ENCODE data around the gene ZNF385B. TPM values are rescaled to one million over a fixed set of nuclear protein-coding genes. Genes with fewer than 3 reads are reported as not detected.

The ZNF385B gene
- total RNA-seq, 2 experiments from 2014 or later: not detected

GRCh38 chr2:179726461-179727180 lies 134.8 kb downstream of the ZNF385B start:
- Mint-ChIP-seq H3K9me3 (no peaks in the 10 kb centered on the region), H3K4me1 (no peaks in the 10 kb centered on the region), H3K4me3 (no peak overlapping the region), H3K36me3 (no peaks in the 10 kb centered on the region), H3K27me3 (no peaks in the 10 kb centered on the region), H3K27ac (no peak overlapping the region)
- POLR2A ChIA-PET: no interaction called here
- ATAC-seq (ENCODE audit: low read depth) (no peak), DNase-seq (no peak)

GRCh38 chr2:179724403-179724802 lies 137.0 kb downstream of the ZNF385B start:
- POLR2A ChIA-PET: no interaction called here
- no peaks in the 10 kb centered on the region for H3K9me3 Mint-ChIP-seq
- no peak overlapping the region for H3K4me3 Mint-ChIP-seq
- H3K27ac Mint-ChIP-seq: no peak overlapping the region
- H3K27me3 Mint-ChIP-seq: peaks cover 2% of the 10 kb centered on the region
- H3K36me3 Mint-ChIP-seq: no peaks in the 10 kb centered on the region
- H3K4me1 Mint-ChIP-seq: no peaks in the 10 kb centered on the region
- ATAC-seq (ENCODE audit: low read depth): no peak
- no peak for DNase-seq

GRCh38 chr2:179720173-179720772 lies 141.1 kb downstream of the ZNF385B start:
- POLR2A ChIA-PET: no interaction called here
- no peak for ATAC-seq (ENCODE audit: low read depth)
- no peaks in the 10 kb centered on the region for H3K36me3 Mint-ChIP-seq
- H3K9me3 Mint-ChIP-seq: no peaks in the 10 kb centered on the region
- no peak overlapping the region for H3K4me3 Mint-ChIP-seq
- no peak overlapping the region for H3K27ac Mint-ChIP-seq
- peaks cover 2% of the 10 kb centered on the region for H3K27me3 Mint-ChIP-seq
- DNase-seq: no peak
- H3K4me1 Mint-ChIP-seq: no peaks in the 10 kb centered on the region

- Mint-ChIP-seq H3K9me3 (no peaks in the 10 kb centered on the region), H3K4me3 (no peak overlapping the region), H3K4me1 (no peaks in the 10 kb centered on the region), H3K27ac (no peak overlapping the region), H3K36me3 (no peaks in the 10 kb centered on the region), H3K27me3 (peaks cover 2% of the 10 kb centered on the region)
- POLR2A ChIA-PET: no interaction called here
- DNase-seq (no peak), ATAC-seq (ENCODE audit: low read depth) (no peak)
These were observed 145.5 kb downstream of the ZNF385B start for GRCh38 chr2:179715871-179716270.

GRCh38 chr2:179715196-179715595 lies 146.2 kb downstream of the ZNF385B start:
- Mint-ChIP-seq H3K4me3 (no peak overlapping the region), H3K27me3 (peaks cover 2% of the 10 kb centered on the region), H3K4me1 (no peaks in the 10 kb centered on the region), H3K9me3 (no peaks in the 10 kb centered on the region), H3K36me3 (no peaks in the 10 kb centered on the region), H3K27ac (no peak overlapping the region)
- DNase-seq: no peak
- POLR2A ChIA-PET: no interaction called here
- no peak for ATAC-seq (ENCODE audit: low read depth)

- Mint-ChIP-seq H3K27me3 (no peaks in the 10 kb centered on the region), H3K4me3 (no peak overlapping the region), H3K9me3 (no peaks in the 10 kb centered on the region), H3K36me3 (no peaks in the 10 kb centered on the region), H3K27ac (no peak overlapping the region), H3K4me1 (no peaks in the 10 kb centered on the region)
- POLR2A ChIA-PET: no interaction called here
- ATAC-seq (ENCODE audit: low read depth): no peak
- DNase-seq: no peak
These were observed 148.6 kb downstream of the ZNF385B start for GRCh38 chr2:179712825-179713224.

- DNase-seq (no peak), ATAC-seq (ENCODE audit: low read depth) (no peak)
- no peaks in the 10 kb centered on the region for H3K36me3 Mint-ChIP-seq
- H3K9me3 Mint-ChIP-seq: no peaks in the 10 kb centered on the region
- POLR2A ChIA-PET: no interaction called here
- no peaks in the 10 kb centered on the region for H3K27me3 Mint-ChIP-seq
- H3K4me3 Mint-ChIP-seq: no peak overlapping the region
- H3K27ac Mint-ChIP-seq: no peak overlapping the region
- no peaks in the 10 kb centered on the region for H3K4me1 Mint-ChIP-seq
These were observed 150.0 kb downstream of the ZNF385B start for GRCh38 chr2:179711375-179711774.

GRCh38 chr2:179703702-179704101 lies 157.7 kb downstream of the ZNF385B start:
- H3K27ac Mint-ChIP-seq: no peak overlapping the region
- POLR2A ChIA-PET: no interaction called here
- peaks cover 2% of the 10 kb centered on the region for H3K27me3 Mint-ChIP-seq
- DNase-seq (no peak), ATAC-seq (ENCODE audit: low read depth) (no peak)
- H3K36me3 Mint-ChIP-seq: no peaks in the 10 kb centered on the region
- no peaks in the 10 kb centered on the region for H3K4me1 Mint-ChIP-seq
- H3K4me3 Mint-ChIP-seq: no peak overlapping the region
- H3K9me3 Mint-ChIP-seq: no peaks in the 10 kb centered on the region

- H3K27ac Mint-ChIP-seq: no peak overlapping the region
- no peak for DNase-seq
- no peak for ATAC-seq (ENCODE audit: low read depth)
- H3K4me3 Mint-ChIP-seq: no peak overlapping the region
- POLR2A ChIA-PET: no interaction called here
- no peaks in the 10 kb centered on the region for H3K36me3 Mint-ChIP-seq
- peaks cover 2% of the 10 kb centered on the region for H3K27me3 Mint-ChIP-seq
- H3K4me1 Mint-ChIP-seq: no peaks in the 10 kb centered on the region
- no peaks in the 10 kb centered on the region for H3K9me3 Mint-ChIP-seq
These were observed 158.5 kb downstream of the ZNF385B start for GRCh38 chr2:179702912-179703311.

GRCh38 chr2:179701524-179702110 lies 159.8 kb downstream of the ZNF385B start:
- Mint-ChIP-seq H3K4me3 (no peak overlapping the region), H3K4me1 (no peaks in the 10 kb centered on the region), H3K27ac (no peak overlapping the region), H3K36me3 (no peaks in the 10 kb centered on the region), H3K27me3 (peaks cover 2% of the 10 kb centered on the region), H3K9me3 (no peaks in the 10 kb centered on the region)
- POLR2A ChIA-PET: no interaction called here
- ATAC-seq (ENCODE audit: low read depth) (no peak), DNase-seq (no peak)

GRCh38 chr2:179695486-179695885 lies 165.9 kb downstream of the ZNF385B start:
- H3K4me3 Mint-ChIP-seq: no peak overlapping the region
- ATAC-seq (ENCODE audit: low read depth) (no peak), DNase-seq (no peak)
- no peak overlapping the region for H3K27ac Mint-ChIP-seq
- no peaks in the 10 kb centered on the region for H3K9me3 Mint-ChIP-seq
- no peaks in the 10 kb centered on the region for H3K4me1 Mint-ChIP-seq
- H3K36me3 Mint-ChIP-seq: no peaks in the 10 kb centered on the region
- no peaks in the 10 kb centered on the region for H3K27me3 Mint-ChIP-seq
- POLR2A ChIA-PET: no interaction called here

- no peaks in the 10 kb centered on the region for H3K4me1 Mint-ChIP-seq
- no peak overlapping the region for H3K27ac Mint-ChIP-seq
- no peak overlapping the region for H3K4me3 Mint-ChIP-seq
- DNase-seq (no peak), ATAC-seq (ENCODE audit: low read depth) (no peak)
- no peaks in the 10 kb centered on the region for H3K36me3 Mint-ChIP-seq
- POLR2A ChIA-PET: no interaction called here
- no peaks in the 10 kb centered on the region for H3K9me3 Mint-ChIP-seq
- H3K27me3 Mint-ChIP-seq: no peaks in the 10 kb centered on the region
These were observed 166.4 kb downstream of the ZNF385B start for GRCh38 chr2:179694963-179695362.

- DNase-seq (no peak), ATAC-seq (ENCODE audit: low read depth) (no peak)
- Mint-ChIP-seq H3K9me3 (no peaks in the 10 kb centered on the region), H3K36me3 (no peaks in the 10 kb centered on the region), H3K27ac (no peak overlapping the region), H3K4me1 (no peaks in the 10 kb centered on the region), H3K27me3 (no peaks in the 10 kb centered on the region), H3K4me3 (no peak overlapping the region)
- POLR2A ChIA-PET: no interaction called here
These were observed 168.8 kb downstream of the ZNF385B start for GRCh38 chr2:179692610-179693009.

- Mint-ChIP-seq H3K4me1 (no peaks in the 10 kb centered on the region), H3K27me3 (no peaks in the 10 kb centered on the region), H3K36me3 (no peaks in the 10 kb centered on the region), H3K27ac (no peak overlapping the region), H3K4me3 (no peak overlapping the region), H3K9me3 (no peaks in the 10 kb centered on the region)
- POLR2A ChIA-PET: no interaction called here
- DNase-seq (no peak), ATAC-seq (ENCODE audit: low read depth) (no peak)
These were observed 169.4 kb downstream of the ZNF385B start for GRCh38 chr2:179692043-179692442.

Measured in activated naive CD8-positive, alpha-beta T cell treated with anti-CD3 and anti-CD28 coated beads, Interleukin-2, amount 10 ng/mL, durations not matched to agents 7 days and 5 days (primary cell).